Measurements from ENCODE around the gene TOLLIP. TPM values are rescaled to one million over a fixed set of nuclear protein-coding genes. Genes with fewer than 3 reads are reported as not detected.

The TOLLIP gene
- total and polyA plus RNA-seq, 2 of the 8 experiments (the other 6 are each of a cell fraction or from before 2014, with no cell fraction given), result 23.7 to 34.7 TPM

DNA sequence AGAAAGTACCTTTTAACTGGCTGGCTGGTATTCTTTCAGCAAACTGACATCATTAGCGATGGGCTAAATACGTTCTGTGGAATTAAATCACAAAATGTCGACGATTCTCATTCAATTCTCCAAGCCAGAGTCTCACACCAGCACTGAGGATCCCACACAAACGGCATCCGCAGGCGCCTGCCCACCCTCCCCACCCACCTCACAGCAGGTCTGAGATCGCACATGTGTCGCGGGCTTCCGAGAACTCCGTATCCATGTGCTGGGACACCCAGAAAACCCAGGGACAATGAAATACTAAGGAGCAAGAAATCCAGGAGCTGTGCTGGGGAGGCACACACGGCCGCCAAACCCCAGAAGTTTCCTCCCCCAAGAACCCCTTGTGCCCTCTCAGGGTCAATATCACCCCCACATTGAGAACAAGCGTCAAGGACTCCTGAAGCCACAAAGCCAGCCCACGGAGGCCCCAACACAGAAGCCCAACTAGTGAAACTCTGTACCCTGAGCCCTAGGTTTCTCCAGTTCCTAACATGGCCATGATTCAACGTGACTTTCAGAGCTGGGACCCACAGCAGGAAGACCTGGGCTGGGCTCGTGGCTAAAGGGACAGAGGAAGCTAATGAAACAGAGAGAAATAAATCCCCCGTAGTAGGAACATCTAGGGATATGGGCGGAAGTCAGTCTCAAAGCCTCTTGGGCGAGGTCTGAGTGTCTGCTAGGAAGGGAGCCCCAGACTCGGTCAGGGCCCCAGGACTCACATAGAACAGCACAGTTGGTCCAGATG lies 8.0 kb downstream of the TOLLIP start (continued):
- no peak for TF ChIP-seq EZH2 (IDR thresholded peaks at IDR 0.05; ENCODE audit: low read depth, low read length, severe bottlenecking)
- no peak for TF ChIP-seq NRF1 (IDR thresholded peaks at IDR 0.05; ENCODE audit: low read depth, low read length)
- no peak for TF ChIP-seq EGR1 (IDR thresholded peaks at IDR 0.05; ENCODE audit: borderline replicate concordance, low read depth, low read length)
- TF ChIP-seq SP2 (IDR thresholded peaks at IDR 0.05; ENCODE audit: low read length), result no peak
